ENCODE measurements around the gene NPSR1.
"Not testable (repeated sequence)": the region's sequence is repeated elsewhere in the genome, so short reads cannot be mapped to it uniquely, and the experiment has no call there.

NPSR1 gene

GRCh38 chr7:34845666-34846361 is 187.8 kb downstream of the NPSR1 start:
- H3K27ac ChIP-seq (ENCODE audit: low read depth, low read length), result no peak overlapping the region
- no peaks in the 10 kb centered on the region for H3K36me3 ChIP-seq (ENCODE audit: insufficient read depth, low read length)
- H3K4me3 ChIP-seq (ENCODE audit: low read depth, low read length), result no peak overlapping the region
- H2AFZ ChIP-seq (ENCODE audit: low read length, unreplicated experiment), result no peak overlapping the region
- no peaks in the 10 kb centered on the region for H3K79me2 ChIP-seq (ENCODE audit: control insufficient read depth, insufficient read depth, low read length, unreplicated experiment)
- H3K27me3 ChIP-seq (ENCODE audit: insufficient read depth, low read length), result peaks cover 27% of the 10 kb centered on the region
- no peaks in the 10 kb centered on the region for H3K4me1 ChIP-seq (ENCODE audit: control insufficient read depth, insufficient read depth, low read length, unreplicated experiment)

- peaks cover 28% of the 10 kb centered on the region for H3K27me3 ChIP-seq (ENCODE audit: insufficient read depth, low read length)
- no peak overlapping the region for H3K4me3 ChIP-seq (ENCODE audit: low read depth, low read length)
Observed at GRCh38 chr7:34846976-34847375, 189.0 kb downstream of the NPSR1 start.

GRCh38 chr7:34848670-34849069 is 190.7 kb downstream of the NPSR1 start:
- Histone ChIP-seq H3K27ac (ENCODE audit: low read depth, low read length) (no peak overlapping the region), H3K27me3 (ENCODE audit: insufficient read depth, low read length) (peaks cover 28% of the 10 kb centered on the region), H2AFZ (ENCODE audit: low read length, unreplicated experiment) (no peak overlapping the region), H3K4me1 (ENCODE audit: control insufficient read depth, insufficient read depth, low read length, unreplicated experiment) (peaks cover 11% of the 10 kb centered on the region), H3K79me2 (ENCODE audit: control insufficient read depth, insufficient read depth, low read length, unreplicated experiment) (no peaks in the 10 kb centered on the region), H3K36me3 (ENCODE audit: insufficient read depth, low read length) (no peaks in the 10 kb centered on the region), H3K4me3 (ENCODE audit: low read depth, low read length) (no peak overlapping the region)

More at GRCh38 chr7:34846976-34847375, 189.0 kb downstream of the NPSR1 start:
- Histone ChIP-seq H3K27ac (ENCODE audit: low read depth, low read length) (no peak overlapping the region), H3K4me1 (ENCODE audit: control insufficient read depth, insufficient read depth, low read length, unreplicated experiment) (peaks cover under 1% of the 10 kb centered on the region), H3K79me2 (ENCODE audit: control insufficient read depth, insufficient read depth, low read length, unreplicated experiment) (no peaks in the 10 kb centered on the region), H2AFZ (ENCODE audit: low read length, unreplicated experiment) (no peak overlapping the region), H3K36me3 (ENCODE audit: insufficient read depth, low read length) (no peaks in the 10 kb centered on the region)

GRCh38 chr7:34849163-34849960 is 191.3 kb downstream of the NPSR1 start:
- Histone ChIP-seq H3K27me3 (ENCODE audit: insufficient read depth, low read length) (peaks cover 28% of the 10 kb centered on the region), H2AFZ (ENCODE audit: low read length, unreplicated experiment) (no peak overlapping the region), H3K36me3 (ENCODE audit: insufficient read depth, low read length) (no peaks in the 10 kb centered on the region), H3K4me1 (ENCODE audit: control insufficient read depth, insufficient read depth, low read length, unreplicated experiment) (peaks cover 11% of the 10 kb centered on the region), H3K79me2 (ENCODE audit: control insufficient read depth, insufficient read depth, low read length, unreplicated experiment) (no peaks in the 10 kb centered on the region), H3K4me3 (ENCODE audit: low read depth, low read length) (no peak overlapping the region), H3K27ac (ENCODE audit: low read depth, low read length) (no peak overlapping the region)

GRCh38 chr7:34849986-34850385 is 192.0 kb downstream of the NPSR1 start:
- peaks cover 11% of the 10 kb centered on the region for H3K4me1 ChIP-seq (ENCODE audit: control insufficient read depth, insufficient read depth, low read length, unreplicated experiment)
- no peaks in the 10 kb centered on the region for H3K36me3 ChIP-seq (ENCODE audit: insufficient read depth, low read length)
- H3K27me3 ChIP-seq (ENCODE audit: insufficient read depth, low read length), result peaks cover 26% of the 10 kb centered on the region
- H3K79me2 ChIP-seq (ENCODE audit: control insufficient read depth, insufficient read depth, low read length, unreplicated experiment), result no peaks in the 10 kb centered on the region
- H3K4me3 ChIP-seq (ENCODE audit: low read depth, low read length), result no peak overlapping the region
- no peak overlapping the region for H3K27ac ChIP-seq (ENCODE audit: low read depth, low read length)
- no peak overlapping the region for H2AFZ ChIP-seq (ENCODE audit: low read length, unreplicated experiment)

- Histone ChIP-seq H3K27ac (ENCODE audit: low read depth, low read length) (no peak overlapping the region), H3K4me1 (ENCODE audit: control insufficient read depth, insufficient read depth, low read length, unreplicated experiment) (peaks cover 11% of the 10 kb centered on the region), H3K36me3 (ENCODE audit: insufficient read depth, low read length) (no peaks in the 10 kb centered on the region), H2AFZ (ENCODE audit: low read length, unreplicated experiment) (no peak overlapping the region), H3K79me2 (ENCODE audit: control insufficient read depth, insufficient read depth, low read length, unreplicated experiment) (no peaks in the 10 kb centered on the region), H3K27me3 (ENCODE audit: insufficient read depth, low read length) (peaks cover 26% of the 10 kb centered on the region), H3K4me3 (ENCODE audit: low read depth, low read length) (no peak overlapping the region)
Observed at GRCh38 chr7:34850681-34851080, 192.7 kb downstream of the NPSR1 start.

- no peak overlapping the region for H3K27ac ChIP-seq (ENCODE audit: low read depth, low read length)
Observed at GRCh38 chr7:34851431-34851830, 193.4 kb downstream of the NPSR1 start.

GRCh38 chr7:34858444-34858843 is 200.4 kb downstream of the NPSR1 start:
- not testable (repeated sequence) for H3K4me3 ChIP-seq (ENCODE audit: low read depth, low read length); H3K27ac ChIP-seq (ENCODE audit: low read depth, low read length); H3K36me3 ChIP-seq (ENCODE audit: insufficient read depth, low read length); H3K4me1 ChIP-seq (ENCODE audit: control insufficient read depth, insufficient read depth, low read length, unreplicated experiment); H3K79me2 ChIP-seq (ENCODE audit: control insufficient read depth, insufficient read depth, low read length, unreplicated experiment); H2AFZ ChIP-seq (ENCODE audit: low read length, unreplicated experiment)
- peaks cover 33% of the 10 kb centered on the region for H3K27me3 ChIP-seq (ENCODE audit: insufficient read depth, low read length)

More at GRCh38 chr7:34851431-34851830, 193.4 kb downstream of the NPSR1 start:
- Histone ChIP-seq H3K4me1 (ENCODE audit: control insufficient read depth, insufficient read depth, low read length, unreplicated experiment) (peaks cover 11% of the 10 kb centered on the region), H3K4me3 (ENCODE audit: low read depth, low read length) (no peak overlapping the region), H3K27me3 (ENCODE audit: insufficient read depth, low read length) (peaks cover 29% of the 10 kb centered on the region), H3K79me2 (ENCODE audit: control insufficient read depth, insufficient read depth, low read length, unreplicated experiment) (no peaks in the 10 kb centered on the region), H3K36me3 (ENCODE audit: insufficient read depth, low read length) (no peaks in the 10 kb centered on the region), H2AFZ (ENCODE audit: low read length, unreplicated experiment) (no peak overlapping the region)

- H3K27ac ChIP-seq (ENCODE audit: low read depth, low read length); H3K4me1 ChIP-seq (ENCODE audit: control insufficient read depth, insufficient read depth, low read length, unreplicated experiment); H2AFZ ChIP-seq (ENCODE audit: low read length, unreplicated experiment); H3K79me2 ChIP-seq (ENCODE audit: control insufficient read depth, insufficient read depth, low read length, unreplicated experiment); H3K36me3 ChIP-seq (ENCODE audit: insufficient read depth, low read length); H3K4me3 ChIP-seq (ENCODE audit: low read depth, low read length): not testable (repeated sequence)
- H3K27me3 ChIP-seq (ENCODE audit: insufficient read depth, low read length), result peaks cover 34% of the 10 kb centered on the region
Observed at GRCh38 chr7:34859281-34859680, 201.3 kb downstream of the NPSR1 start.

- H3K4me1 ChIP-seq (ENCODE audit: control insufficient read depth, insufficient read depth, low read length, unreplicated experiment); H3K27ac ChIP-seq (ENCODE audit: low read depth, low read length); H3K4me3 ChIP-seq (ENCODE audit: low read depth, low read length); H2AFZ ChIP-seq (ENCODE audit: low read length, unreplicated experiment); H3K36me3 ChIP-seq (ENCODE audit: insufficient read depth, low read length); H3K79me2 ChIP-seq (ENCODE audit: control insufficient read depth, insufficient read depth, low read length, unreplicated experiment): not testable (repeated sequence)
- H3K27me3 ChIP-seq (ENCODE audit: insufficient read depth, low read length), result peaks cover 16% of the 10 kb centered on the region
Observed at GRCh38 chr7:34866222-34866621, 208.2 kb downstream of the NPSR1 start.

- not testable (repeated sequence) for H3K36me3 ChIP-seq (ENCODE audit: insufficient read depth, low read length); H3K79me2 ChIP-seq (ENCODE audit: control insufficient read depth, insufficient read depth, low read length, unreplicated experiment); H3K4me3 ChIP-seq (ENCODE audit: low read depth, low read length); H3K27ac ChIP-seq (ENCODE audit: low read depth, low read length); H2AFZ ChIP-seq (ENCODE audit: low read length, unreplicated experiment); H3K4me1 ChIP-seq (ENCODE audit: control insufficient read depth, insufficient read depth, low read length, unreplicated experiment)
- peaks cover 11% of the 10 kb centered on the region; the same call in 1 of the 2 replicates for H3K27me3 ChIP-seq (ENCODE audit: insufficient read depth, low read length)
Observed at GRCh38 chr7:34867341-34867740, 209.3 kb downstream of the NPSR1 start.
